Common myeloid progenitor, CD34-positive (primary cell): ENCODE results near the gene KCNMA1.
"Not testable (repeated sequence)": the region's sequence is repeated elsewhere in the genome, so short reads cannot be mapped to it uniquely, and the experiment has no call there.

Experiments
- CTCF ChIA-PET: fragments of 350-600 bp; sonication (Branson Sonifier 250); formaldehyde crosslinking; loops from one replicate; lab custom pipeline; 2021; ENCODE audit warnings: antibody characterized with exemption; lab: Charles Lee
- POLR2A ChIA-PET: fragments of 350-600 bp; sonication (Branson Sonifier 250); formaldehyde crosslinking; loops from one replicate; lab custom pipeline; 2021; ENCODE audit warnings: antibody characterized with exemption; lab: Charles Lee
- DNase-seq, 3 donors: peaks; one replicate each; pipeline versions ENCODE4 v3.0.0 to v3.0.0-alpha.2; 2013
- H3K27ac ChIP-seq, 2 experiments: 1 replicate in 1 of 2; 2 replicates in 1 of 2; pipeline ENCODE4 v1.7.0; 2013; ENCODE audit warnings: inconsistent platforms in 2 of 2, low read length in 2 of 2, mild to moderate bottlenecking in 2 of 2, low read depth in 1 of 2, moderate library complexity in 1 of 2; ENCODE audit not compliant: severe bottlenecking in 2 of 2, insufficient read depth in 1 of 2, poor library complexity in 1 of 2
- H3K27me3 ChIP-seq, 5 experiments: replicated peaks in 2 of 5; 1 replicate in 3 of 5; 2 replicates in 2 of 5; pipeline versions ENCODE4 v1.6.1 to v1.7.0; 2013; ENCODE audit warnings: low read length in 4 of 5, mild to moderate bottlenecking in 2 of 5, moderate library complexity in 2 of 5, inconsistent platforms in 1 of 5; ENCODE audit not compliant: insufficient read depth in 5 of 5, control insufficient read depth in 4 of 5
- H3K36me3 ChIP-seq, 4 experiments: 1 replicate in 2 of 4; 2 replicates in 2 of 4; pipeline versions ENCODE4 v1.6.1 to v1.7.0; 2013; ENCODE audit warnings: low read length in 3 of 4, control low read depth in 1 of 4, mild to moderate bottlenecking in 1 of 4; ENCODE audit not compliant: control insufficient read depth in 4 of 4, insufficient read depth in 4 of 4
- H3K4me1 ChIP-seq, 4 experiments: 1 replicate in 3 of 4; 2 replicates in 1 of 4; pipeline versions ENCODE4 v1.6.1 to v1.7.1; 2013; ENCODE audit warnings: low read length in 3 of 4, mild to moderate bottlenecking in 3 of 4, control low read depth in 1 of 4, inconsistent platforms in 1 of 4, moderate library complexity in 1 of 4; ENCODE audit not compliant: control insufficient read depth in 4 of 4, insufficient read depth in 4 of 4; ENCODE audit errors: control extremely low read depth in 1 of 4
- H3K4me3 ChIP-seq, 7 experiments: 1 replicate in 4 of 7; 2 replicates in 3 of 7; pipeline versions ENCODE4 v1.5.1 to v1.7.0; 2013; ENCODE audit warnings: mild to moderate bottlenecking in 7 of 7, low read length in 6 of 7, moderate library complexity in 6 of 7, inconsistent platforms in 2 of 7, low read depth in 2 of 7, control low read depth in 1 of 7; ENCODE audit not compliant: insufficient read depth in 4 of 7, control insufficient read depth in 1 of 7; ENCODE audit errors: extremely low read depth in 1 of 7
- H3K9me3 ChIP-seq, 5 experiments: 1 replicate in 4 of 5; 2 replicates in 1 of 5; pipeline versions ENCODE4 v1.6.1 to v1.7.1; 2013; ENCODE audit warnings: low read length in 4 of 5, mild to moderate bottlenecking in 2 of 5, inconsistent platforms in 1 of 5, low read depth in 1 of 5, moderate library complexity in 1 of 5; ENCODE audit not compliant: control insufficient read depth in 4 of 5, insufficient read depth in 2 of 5; ENCODE audit errors: control extremely low read depth in 1 of 5
- WGBS: methylation state at CpG from one replicate; pipeline ENCODE4 v1.1.5; 2013; ENCODE audit not compliant: insufficient coverage; 5-methylcytosine and 5-hydroxymethylcytosine counted together

Gene KCNMA1

DNA sequence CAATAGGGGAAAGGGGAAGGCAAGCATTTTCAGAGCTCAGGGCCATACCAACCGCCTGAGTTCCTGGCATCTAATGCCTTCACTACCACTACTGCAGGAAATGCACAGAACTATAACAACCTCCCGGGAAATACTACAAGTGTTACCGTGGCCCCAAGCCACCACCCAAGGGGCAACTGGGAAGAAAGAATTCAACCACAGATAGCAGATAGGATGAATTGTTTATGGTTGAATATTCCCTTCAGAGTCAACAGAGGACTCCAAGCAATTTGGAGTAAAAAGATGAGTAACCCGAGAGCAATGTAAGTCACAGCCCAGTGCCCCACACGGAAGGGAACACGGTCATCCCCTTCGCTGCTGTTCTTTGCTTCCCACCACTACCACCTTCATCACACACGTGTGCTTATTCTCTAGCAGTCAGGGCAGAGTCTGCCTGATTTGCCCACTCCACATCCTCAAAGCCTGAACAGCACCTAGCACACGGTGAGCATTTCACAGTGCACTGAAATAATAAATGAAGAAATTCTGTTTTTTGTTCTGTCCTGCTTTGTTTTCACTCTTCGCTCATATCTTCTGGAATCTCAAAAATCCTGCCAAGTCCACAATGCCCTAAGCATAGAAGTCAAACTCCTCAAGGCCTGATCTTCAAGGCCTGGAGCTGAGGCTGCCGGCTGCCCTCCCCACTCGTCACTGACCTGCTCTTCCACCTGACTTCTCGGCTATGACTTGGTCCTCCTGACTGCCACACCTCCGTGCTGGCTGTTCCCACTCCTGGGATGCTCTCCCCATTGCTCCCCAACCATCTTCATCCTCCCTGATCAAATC, 221.1 kb downstream of the KCNMA1 start:
- POLR2A ChIA-PET: no interaction called here
- no peak overlapping the region for H3K27ac ChIP-seq

DNA sequence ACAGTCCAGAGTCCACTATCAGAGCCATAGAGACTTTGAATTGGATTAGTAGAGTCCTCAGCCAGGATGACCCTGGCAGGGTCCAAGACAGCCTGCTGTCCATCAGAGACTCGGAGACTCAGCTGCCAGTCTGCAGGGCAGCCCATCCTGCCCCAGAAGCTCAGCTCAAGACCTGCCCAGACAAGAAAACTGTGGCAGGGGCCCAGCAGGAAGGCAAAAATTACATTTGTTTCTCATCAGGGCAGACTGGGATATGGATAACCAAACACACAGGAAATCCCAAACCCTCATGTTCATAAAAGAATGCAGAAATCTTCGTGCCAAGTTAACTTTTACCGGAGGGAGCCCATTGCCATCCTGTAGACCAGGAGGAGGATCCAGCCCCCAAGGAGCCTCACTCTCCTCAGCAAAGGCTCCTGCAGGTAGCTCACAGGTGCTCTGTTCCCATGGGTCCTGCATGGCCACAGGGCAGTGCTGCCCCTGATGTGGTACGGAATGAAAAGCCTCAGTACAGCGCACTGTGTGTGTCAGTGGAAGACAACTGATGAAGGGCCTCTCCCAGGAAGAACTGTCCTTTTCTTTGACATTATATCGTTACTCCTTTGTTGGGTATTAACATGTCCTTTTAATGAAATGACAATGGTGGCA, 222.2 kb downstream of the KCNMA1 start:
- Histone ChIP-seq H3K4me1 (no peaks in the 10 kb centered on the region), H3K27ac (no peak overlapping the region), H3K36me3 (no peaks in the 10 kb centered on the region), H3K4me3 (no peak overlapping the region), H3K27me3 (peaks cover 0 to 18% (median 4%) of the 10 kb centered on the region in 5 experiments), H3K9me3 (no peaks in the 10 kb centered on the region)
- ChIA-PET CTCF (no interaction called here), POLR2A (no interaction called here)
- 96% methylated on average over 5 of the region's 6 CpGs for WGBS
- DNase-seq: no peak

More for the DNA sequence above, 221.1 kb downstream of the KCNMA1 start:
- Histone ChIP-seq H3K9me3 (no peaks in the 10 kb centered on the region), H3K27me3 (peaks cover 0 to 15% (median 3%) of the 10 kb centered on the region in 5 experiments), H3K4me1 (no peaks in the 10 kb centered on the region), H3K4me3 (no peak overlapping the region), H3K36me3 (no peaks in the 10 kb centered on the region)
- CTCF ChIA-PET: no interaction called here
- no peak for DNase-seq
- WGBS: 97% methylated on average over 11 of the region's 14 CpGs

DNA sequence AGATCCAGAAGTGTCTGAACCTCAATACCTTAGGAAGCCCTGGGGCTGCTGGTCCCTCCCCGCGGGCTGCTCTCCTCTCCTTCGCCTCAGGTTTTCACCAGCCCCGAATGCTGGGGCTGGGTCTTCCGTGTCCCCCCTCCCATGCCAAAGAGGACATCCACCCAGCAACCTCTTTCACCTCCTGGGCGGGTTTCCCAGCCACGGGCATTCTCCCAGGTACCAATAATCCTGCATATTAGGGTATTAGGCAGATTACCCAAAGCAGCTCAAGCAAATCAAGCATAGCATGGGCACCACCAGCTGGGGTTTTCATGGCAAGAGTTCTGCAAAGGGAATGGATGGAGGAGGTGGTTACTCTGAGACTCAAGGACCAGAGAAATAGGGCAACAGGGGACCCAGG, 224.4 kb downstream of the KCNMA1 start:
- Histone ChIP-seq H3K9me3 (no peaks in the 10 kb centered on the region), H3K4me1 (no peaks in the 10 kb centered on the region), H3K36me3 (no peaks in the 10 kb centered on the region), H3K27me3 (peaks cover 0 to 22% (median 6%) of the 10 kb centered on the region in 5 experiments), H3K4me3 (no peak overlapping the region), H3K27ac (no peak overlapping the region)
- DNase-seq: no peak
- ChIA-PET POLR2A (no interaction called here), CTCF (no interaction called here)
- 92% methylated on average over 7 of the region's 7 CpGs for WGBS

DNA sequence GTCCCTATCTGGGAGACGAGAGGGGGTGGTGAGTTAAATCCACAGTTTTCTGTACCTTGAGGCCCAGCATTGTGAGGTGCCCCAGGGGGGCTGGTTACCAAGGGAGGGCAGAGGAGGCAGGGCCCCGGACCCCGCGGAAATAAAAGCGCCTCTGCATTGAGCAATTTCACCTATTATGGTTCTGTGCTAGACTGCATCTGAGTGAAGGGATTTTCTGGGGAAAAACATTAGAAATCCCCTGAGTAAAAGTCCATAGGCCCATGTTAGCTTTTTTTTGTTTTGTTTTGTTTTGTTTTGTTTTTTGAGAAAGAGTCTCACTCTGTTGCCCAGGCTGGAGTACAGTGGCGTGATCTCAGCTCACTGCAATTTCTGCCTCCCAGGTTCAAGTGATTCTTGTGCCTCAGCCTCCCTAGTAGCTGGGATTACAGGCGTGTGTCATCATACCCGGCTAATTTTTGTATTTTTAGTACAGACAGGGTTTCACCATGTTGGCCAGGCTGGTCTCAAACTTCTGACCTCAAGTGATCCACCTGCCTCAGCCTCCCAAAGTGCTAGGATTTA, 225.0 kb downstream of the KCNMA1 start:
- DNase-seq, H3K27ac ChIP-seq, H3K9me3 ChIP-seq, H3K36me3 ChIP-seq, POLR2A ChIA-PET, H3K4me3 ChIP-seq, H3K4me1 ChIP-seq, CTCF ChIA-PET: not testable (repeated sequence)
- peaks cover 0 to 24% (median 6%) of the 10 kb centered on the region in 5 experiments for H3K27me3 ChIP-seq
- WGBS: 97% methylated on average over 6 of the region's 8 CpGs

DNA sequence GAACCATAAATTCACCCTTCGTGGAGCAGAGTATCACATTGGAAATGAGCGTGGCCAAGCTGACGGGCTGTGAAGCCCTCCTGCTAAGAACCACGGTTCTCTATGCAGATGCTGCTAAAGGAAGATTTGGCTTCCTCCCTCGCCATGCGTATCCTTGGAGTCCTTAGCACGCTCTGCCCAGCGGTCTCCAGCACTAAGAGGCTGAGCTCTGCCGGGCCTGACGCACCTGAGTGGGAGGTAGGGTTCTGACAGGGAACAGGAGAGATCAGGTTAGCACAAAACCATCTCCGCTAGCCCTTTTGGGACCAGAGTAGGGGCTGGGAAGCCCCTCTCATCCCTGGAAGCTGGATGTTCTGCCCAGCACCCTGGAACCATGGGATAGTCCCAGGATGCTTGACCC, 225.8 kb downstream of the KCNMA1 start:
- CTCF ChIA-PET: no interaction called here
- Histone ChIP-seq H3K27me3 (peaks cover 0 to 27% (median 7%) of the 10 kb centered on the region in 5 experiments), H3K36me3 (no peaks in the 10 kb centered on the region), H3K9me3 (no peaks in the 10 kb centered on the region), H3K4me1 (no peaks in the 10 kb centered on the region), H3K4me3 (no peak overlapping the region), H3K27ac (no peak overlapping the region)
- no peak for DNase-seq
- POLR2A ChIA-PET: no interaction called here
- 95% methylated on average over 11 of the region's 11 CpGs for WGBS

DNA sequence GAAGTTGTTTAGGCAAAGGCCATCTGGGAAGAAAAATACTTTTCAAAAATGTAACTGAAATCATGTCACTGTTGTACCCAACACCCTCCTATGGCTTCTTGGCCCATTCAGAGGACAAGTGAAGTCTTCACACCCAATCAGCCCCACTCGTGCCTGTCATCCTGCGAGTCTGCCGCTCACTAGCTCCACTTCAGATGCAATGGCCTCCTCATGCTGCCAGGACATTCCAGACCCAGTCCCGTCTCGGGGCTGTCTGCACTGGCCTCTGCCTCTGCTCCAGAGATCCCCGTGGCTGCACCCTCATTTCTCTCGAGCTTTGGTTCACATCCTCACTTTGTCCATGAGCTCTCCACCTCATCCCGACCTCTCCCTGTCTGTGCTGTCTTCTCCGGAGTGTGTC, 227.1 kb downstream of the KCNMA1 start:
- no peak for DNase-seq
- H3K27ac ChIP-seq: no peak overlapping the region
- POLR2A ChIA-PET: interaction anchor here (0.6 kb wide), 2 partner anchors 39 to 48 kb away, joined by 3 to 5 read pairs; no protein-coding TSS in a partner anchor
- no peak overlapping the region for H3K4me3 ChIP-seq
- CTCF ChIA-PET: interaction anchor here (0.8 to 1.6 kb wide), 2 partner anchors 8 to 12 kb away, joined by 3 read pairs; no protein-coding TSS in a partner anchor
- no peaks in the 10 kb centered on the region for H3K9me3 ChIP-seq
- no peaks in the 10 kb centered on the region for H3K36me3 ChIP-seq
- H3K4me1 ChIP-seq: peaks cover 0 to 2% (median 0%) of the 10 kb centered on the region in 4 experiments
- peaks cover 0 to 31% (median 4%) of the 10 kb centered on the region in 5 experiments for H3K27me3 ChIP-seq
- 84% methylated on average over 9 of the region's 9 CpGs for WGBS
